Nasal cavity respiratory epithelium epithelial cell of viscerocranial mucosa (primary cell): ENCODE data around the gene BEND5. TPM values are rescaled to one million over a fixed set of nuclear protein-coding genes. Genes with fewer than 3 reads are reported as not detected.

Source experiments
- total RNA-seq: library from RNA; depleted of rRNA; stranded (reverse); fragments of >200 nt; gene quantifications from 2 replicates; pipeline ENCODE4 v1.2.3, GENCODE V29; 2014

Gene BEND5, protein sequence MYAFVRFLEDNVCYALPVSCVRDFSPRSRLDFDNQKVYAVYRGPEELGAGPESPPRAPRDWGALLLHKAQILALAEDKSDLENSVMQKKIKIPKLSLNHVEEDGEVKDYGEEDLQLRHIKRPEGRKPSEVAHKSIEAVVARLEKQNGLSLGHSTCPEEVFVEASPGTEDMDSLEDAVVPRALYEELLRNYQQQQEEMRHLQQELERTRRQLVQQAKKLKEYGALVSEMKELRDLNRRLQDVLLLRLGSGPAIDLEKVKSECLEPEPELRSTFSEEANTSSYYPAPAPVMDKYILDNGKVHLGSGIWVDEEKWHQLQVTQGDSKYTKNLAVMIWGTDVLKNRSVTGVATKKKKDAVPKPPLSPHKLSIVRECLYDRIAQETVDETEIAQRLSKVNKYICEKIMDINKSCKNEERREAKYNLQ
- total RNA-seq = 0.21 TPM in 1 of 2 replicates, not detected in the other

DNA sequence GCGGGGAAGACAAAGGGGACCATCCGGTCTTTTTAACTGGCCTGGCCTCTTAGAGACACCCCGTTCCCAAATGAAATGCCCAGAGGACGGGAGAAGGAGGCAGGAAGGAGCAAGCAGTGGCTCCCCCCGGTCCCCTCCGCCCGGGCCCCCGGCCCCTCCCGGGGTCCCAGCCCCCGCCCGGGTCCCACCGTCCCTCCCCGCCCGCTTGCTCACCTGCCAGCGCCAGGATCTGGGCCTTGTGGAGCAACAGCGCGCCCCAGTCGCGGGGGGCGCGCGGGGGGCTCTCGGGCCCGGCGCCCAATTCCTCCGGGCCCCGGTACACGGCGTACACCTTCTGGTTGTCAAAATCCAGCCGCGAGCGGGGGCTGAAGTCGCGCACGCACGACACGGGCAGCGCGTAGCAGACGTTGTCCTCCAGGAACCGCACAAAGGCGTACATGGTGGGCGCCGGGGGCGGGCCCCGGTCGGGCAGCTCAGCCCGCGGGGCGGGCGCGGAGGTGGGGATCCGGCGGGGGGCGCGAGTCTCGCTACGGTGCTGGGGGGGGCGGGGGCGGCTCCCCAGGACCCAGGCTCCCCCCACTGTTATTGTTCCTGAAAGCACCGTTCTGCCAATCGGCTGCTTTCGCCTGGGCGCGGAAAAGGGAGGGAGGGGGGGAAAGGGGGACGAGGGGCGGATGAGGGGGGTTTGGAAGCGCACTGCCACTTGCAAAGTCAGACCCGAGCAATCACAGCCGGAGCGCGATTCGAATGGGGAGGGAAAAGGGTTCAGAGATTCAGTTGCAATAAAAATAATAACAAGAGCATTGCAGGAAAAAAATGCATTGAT lies at the start of gene BEND5:
TSS of gene BEND5 (minus strand) at position 499 of the 826 bp plus-strand sequence. CDS start at position 439, 60 bp downstream.

